ENCODE results near the gene ALDH3A2. TPM values are rescaled to one million over a fixed set of nuclear protein-coding genes. Genes with fewer than 3 reads are reported as not detected.

Gene ALDH3A2
- total and polyA plus RNA-seq, 2 of the 8 experiments (the other 6 are each of a cell fraction or from before 2014, with no cell fraction given), result 20.6 to 72.9 TPM

- Histone ChIP-seq H3K56ac (replicated peaks; ENCODE audit: insufficient read length, low read depth, low read length) (no peak overlapping the region), H3K23ac (ENCODE audit: insufficient read length) (no peak overlapping the region), H3K27ac (ENCODE audit: low read depth, low read length) (no peak overlapping the region), H3K14ac (ENCODE audit: insufficient read length) (no peak overlapping the region), H3K27me3 (replicated peaks in 1 of 4; ENCODE audit: control insufficient read depth in 3 of 4, extremely low read depth in 1 of 4, insufficient read depth in 3 of 4, low read length in 3 of 4) (no peaks in the 10 kb centered on the region), H2BK120ac (replicated peaks; ENCODE audit: low read depth, low read length) (no peak overlapping the region), H3K9ac (replicated peaks in 1 of 4; ENCODE audit: extremely low read depth in 1 of 4, low read depth in 3 of 4, low read length in 3 of 4) (no peak overlapping the region), H2BK12ac (ENCODE audit: low read depth, low read length) (no peak overlapping the region), H3K4me2 (ENCODE audit: insufficient read depth in 1 of 2, low read depth in 2 of 2, low read length in 2 of 2) (no peak overlapping the region), H2BK5ac (ENCODE audit: low read depth, low read length) (no peak overlapping the region), H2BK15ac (ENCODE audit: low read length) (no peak overlapping the region), H2AFZ (ENCODE audit: low read length) (no peak overlapping the region), H3K9me3 (ENCODE audit: insufficient read depth in 2 of 2, low read depth in 1 of 2, low read length in 1 of 2) (no peaks in the 10 kb centered on the region), H4K20me1 (replicated peaks in 1 of 2; ENCODE audit: control insufficient read depth in 1 of 2, insufficient read depth in 2 of 2, low read length in 2 of 2) (no peaks in the 10 kb centered on the region), H3K4me1 (replicated peaks in 1 of 4; ENCODE audit: control insufficient read depth in 3 of 4, insufficient read depth in 4 of 4, low read length in 3 of 4) (no peaks in the 10 kb centered on the region; a peak in 1 of 7 replicates), H4K5ac (ENCODE audit: insufficient read length, low read depth, low read length) (no peak overlapping the region), H2BK20ac (ENCODE audit: low read length) (no peak overlapping the region), H3K79me1 (ENCODE audit: low read depth, low read length) (no peaks in the 10 kb centered on the region), H2AK5ac (ENCODE audit: low read depth, low read length) (no peak overlapping the region), H3K4me3 (ENCODE audit: extremely low read depth in 1 of 4, insufficient read depth in 2 of 4, low read depth in 3 of 4, low read length in 4 of 4) (no peak overlapping the region), H3K23me2 (ENCODE audit: low read depth, low read length) (no peaks in the 10 kb centered on the region), H3K79me2 (ENCODE audit: control insufficient read depth in 1 of 2, insufficient read depth in 2 of 2, low read length in 2 of 2) (no peaks in the 10 kb centered on the region), H3K4ac (replicated peaks; ENCODE audit: insufficient read length, low read depth, low read length) (no peak overlapping the region), H3K18ac (ENCODE audit: extremely low read depth, low read length) (no peak overlapping the region), H4K91ac (replicated peaks; ENCODE audit: insufficient read length, low read length) (no peak overlapping the region), H4K8ac (ENCODE audit: extremely low read depth, insufficient read depth, low read length) (no peak overlapping the region; the same call in 1 of the 2 replicates), H3K36me3 (ENCODE audit: control insufficient read depth in 2 of 4, insufficient read depth in 4 of 4, low read length in 3 of 4) (no peaks in the 10 kb centered on the region)
- POLR2A ChIA-PET (ENCODE audit: partially characterized antibody), result no interaction called here
- CTCF ChIA-PET (ENCODE audit: partially characterized antibody), result no interaction called here
- FAIRE-seq (no peak), DNase-seq (ENCODE audit: low read depth in 1 of 2, low spot score in 2 of 2) (no peak)
- 86% methylated on average over 1 of the region's 1 CpG; no CpG with 5 or more reads in 1 of the 2 experiments for WGBS, 2 experiments (ENCODE audit: extremely low coverage in 1 of 2, insufficient coverage in 1 of 2, insufficient read length in 1 of 2, insufficient replicate concordance in 2 of 2, low coverage in 1 of 2, low lambda C conversion rate in 2 of 2, missing lambda C conversion rate in 1 of 2)
- TF ChIP-seq SAP30 (IDR thresholded peaks at IDR 0.05; ENCODE audit: insufficient read depth, insufficient replicate concordance, low read length), result no peak
These were observed 75.4 kb downstream of the ALDH3A2 start for GRCh38 chr17:19723964-19724363.

Measured in H1 (cell line).